Cardiac fibroblast (primary cell): ENCODE results near the gene NPHS1.

ENCODE experiments used
- DNase-seq, 2 donors: peaks; one replicate each; pipeline versions ENCODE4 v3.0.0 to v3.0.0-alpha.2; 2010; ENCODE audit warnings: low read depth in 2 of 2
- H3K4me3 ChIP-seq, 2 donors: replicated peaks in 1 of 2; 1 replicate in 1 of 2; 2 replicates in 1 of 2; pipeline ENCODE4 v1.5.1; 2011; ENCODE audit warnings: low read depth in 2 of 2, low read length in 2 of 2, mild to moderate bottlenecking in 2 of 2, moderate library complexity in 1 of 2
- CTCF ChIP-seq: IDR thresholded peaks from one replicate; pipeline ENCODE4 v1.5.1; 2011; ENCODE audit warnings: low read depth, mild to moderate bottlenecking, low read length, inconsistent platforms

Gene NPHS1

GRCh38 chr19:35860436-35860817, 8.1 kb upstream of the NPHS1 start:
- no peak for TF ChIP-seq CTCF
- H3K4me3 ChIP-seq, result no peak overlapping the region
- no peak for DNase-seq

GRCh38 chr19:35859414-35859813, 7.1 kb upstream of the NPHS1 start:
- no peak for TF ChIP-seq CTCF
- no peak for DNase-seq
- no peak overlapping the region for H3K4me3 ChIP-seq

GRCh38 chr19:35858311-35858710, 6.0 kb upstream of the NPHS1 start:
- DNase-seq, result no peak
- H3K4me3 ChIP-seq, result no peak overlapping the region
- no peak for TF ChIP-seq CTCF

GRCh38 chr19:35856546-35857149, 4.3 kb upstream of the NPHS1 start, which contains the start of gene KIRREL2:
Gene KIRREL2, plus strand, starts transcription at chr19:35856911. Its CDS starts 209 bp downstream, at chr19:35857120.
- no peak for TF ChIP-seq CTCF
- no peak for DNase-seq
- peak within 1 kb of the TSS; percentile 45 to 47 for H3K4me3 ChIP-seq

GRCh38 chr19:35853038-35853756, 893 bp upstream of the NPHS1 start:
- TF ChIP-seq CTCF, result no peak
- no peak overlapping the region for H3K4me3 ChIP-seq
- DNase-seq, result no peak

GRCh38 chr19:35851213-35852028, 883 bp downstream of the NPHS1 start:
- no peak for TF ChIP-seq CTCF
- no peak overlapping the region for H3K4me3 ChIP-seq
- no peak for DNase-seq
